NCI-H128 (cell line): ENCODE data around the gene RDH14.

Experiments used
- DNase-seq: peaks from one replicate; lab custom pipeline; 2025; ENCODE audit not compliant: unreplicated experiment; lab: John Stamatoyannopoulos, UW

Gene RDH14

DNA sequence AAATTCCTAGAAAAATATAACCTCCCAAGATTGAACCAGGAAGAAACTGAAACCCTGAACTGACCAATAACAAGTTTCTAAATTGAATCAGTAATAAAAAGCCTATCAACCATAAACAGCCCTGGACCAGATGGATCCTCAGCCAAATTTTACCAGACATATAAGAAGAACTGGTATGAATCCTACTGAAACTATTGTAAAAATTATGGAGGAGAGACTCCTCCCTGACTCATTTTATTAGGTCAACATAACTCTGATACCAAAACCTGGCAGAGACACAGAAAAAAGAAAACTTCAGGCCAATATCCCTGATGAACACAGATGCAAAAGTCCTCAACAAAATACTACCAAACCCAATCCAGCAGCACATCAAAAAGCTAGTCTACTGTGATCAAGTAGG lies 17.6 kb upstream of the RDH14 start:
- DNase-seq: no peak

DNA sequence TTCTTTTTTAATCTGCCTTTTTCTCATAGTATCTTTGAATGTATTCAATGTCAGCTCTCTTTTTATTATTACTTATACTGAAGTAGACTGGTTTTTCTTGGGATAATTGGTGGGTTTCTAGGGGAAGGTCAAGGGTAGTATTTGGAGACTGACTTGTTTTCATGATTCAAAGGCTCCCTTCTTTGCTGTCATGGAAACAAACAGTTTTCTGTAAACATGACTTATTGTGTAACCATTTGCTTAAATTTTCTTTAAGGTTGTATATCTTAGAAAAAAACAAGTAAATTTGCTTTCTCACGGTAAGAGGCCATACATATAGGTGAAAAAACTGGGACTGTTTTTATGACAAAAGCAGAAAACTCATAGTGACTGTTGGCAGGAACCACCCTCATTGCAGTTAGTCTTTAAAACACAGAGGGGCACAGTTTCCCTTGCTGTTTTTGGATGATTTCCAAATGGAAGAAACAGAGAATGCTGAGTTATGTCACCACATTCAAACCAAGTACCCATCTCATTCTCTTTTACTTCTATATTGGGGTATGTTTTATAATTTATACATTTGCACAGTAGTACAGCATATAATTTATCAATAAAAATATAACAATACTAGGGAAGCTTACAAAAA lies 5.8 kb upstream of the RDH14 start:
- DNase-seq: no peak

DNA sequence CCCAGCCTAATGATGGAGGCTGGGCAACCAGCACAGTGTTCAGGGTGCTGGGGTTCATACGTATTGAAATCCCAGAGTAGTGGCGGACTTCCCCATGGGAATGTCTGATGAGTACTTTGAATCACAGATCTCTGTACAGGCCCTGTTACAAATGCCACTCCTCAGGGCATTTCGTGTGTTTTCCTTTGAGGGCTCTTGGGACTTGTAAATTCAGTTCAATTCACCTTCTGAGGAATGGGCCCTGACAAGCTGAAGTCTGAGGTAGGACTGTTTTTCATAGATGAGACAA lies 288 bp upstream of the RDH14 start:
- no peak for DNase-seq

- no peak for DNase-seq
Measured at GRCh38 chr2:18559531-18560030, 872 bp downstream of the RDH14 start.

GRCh38 chr2:18558458-18558857 lies 2.0 kb downstream of the RDH14 start:
- no peak for DNase-seq

GRCh38 chr2:18557121-18557520 lies 3.3 kb downstream of the RDH14 start:
- no peak for DNase-seq

DNA sequence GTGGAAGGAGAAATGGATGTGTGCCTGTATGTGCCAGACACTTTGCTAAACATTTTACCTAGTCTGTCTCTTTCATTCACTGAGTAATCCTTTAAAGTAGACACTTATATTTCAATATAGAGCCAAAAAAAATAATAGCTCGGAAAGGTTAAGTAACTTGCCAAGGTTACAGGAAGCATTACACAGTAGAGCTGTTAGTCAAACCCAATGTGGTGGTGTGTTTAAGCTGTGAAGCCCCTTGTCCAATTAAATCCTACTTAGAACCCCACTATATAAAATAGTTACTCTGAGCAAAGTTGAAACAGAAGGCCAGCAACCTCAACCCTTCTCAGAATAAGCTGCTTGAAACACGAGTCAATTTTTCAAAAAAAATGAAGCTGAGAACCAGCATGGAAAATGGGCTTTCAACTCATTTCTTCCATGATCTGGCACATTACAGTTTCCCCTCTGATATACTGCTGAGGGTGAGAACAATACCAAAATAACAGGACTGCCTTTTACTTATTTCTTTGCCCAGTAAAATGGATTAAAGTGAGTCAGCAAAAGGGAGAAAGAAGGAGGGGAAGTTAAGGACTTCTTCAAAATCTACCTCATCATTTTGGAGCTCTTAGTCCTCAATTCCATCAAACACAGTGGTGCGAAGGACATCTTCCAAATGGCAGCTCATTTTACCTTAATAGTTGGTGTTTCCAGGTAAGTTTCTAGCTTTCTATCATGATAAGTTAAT lies 7.9 kb downstream of the RDH14 start:
- DNase-seq: no peak

GRCh38 chr2:18551623-18552022 lies 8.8 kb downstream of the RDH14 start:
- DNase-seq: no peak

DNA sequence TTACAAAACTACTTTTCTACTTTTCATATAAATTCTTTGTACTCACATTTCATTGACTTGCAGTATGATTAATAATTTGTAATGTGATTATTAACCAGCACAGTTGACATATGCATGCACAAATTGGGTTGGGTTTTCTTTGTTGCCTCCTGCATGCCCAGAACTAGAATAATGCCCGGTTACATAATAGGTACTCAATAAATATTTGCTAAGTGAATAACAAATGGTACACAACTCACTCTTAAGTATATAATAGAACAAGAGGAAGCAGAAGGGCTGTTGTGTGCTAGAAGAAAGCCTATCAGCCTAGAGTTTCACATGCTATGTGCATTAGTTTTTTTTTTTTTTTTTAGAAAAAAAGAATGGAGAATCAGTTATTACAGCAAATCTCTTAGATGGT lies 9.3 kb downstream of the RDH14 start:
- no peak for DNase-seq

- no peak for DNase-seq
Measured at GRCh38 chr2:18550433-18550832, 10.0 kb downstream of the RDH14 start.

- no peak for DNase-seq
Measured at GRCh38 chr2:18549083-18549482, 11.4 kb downstream of the RDH14 start.

DNA sequence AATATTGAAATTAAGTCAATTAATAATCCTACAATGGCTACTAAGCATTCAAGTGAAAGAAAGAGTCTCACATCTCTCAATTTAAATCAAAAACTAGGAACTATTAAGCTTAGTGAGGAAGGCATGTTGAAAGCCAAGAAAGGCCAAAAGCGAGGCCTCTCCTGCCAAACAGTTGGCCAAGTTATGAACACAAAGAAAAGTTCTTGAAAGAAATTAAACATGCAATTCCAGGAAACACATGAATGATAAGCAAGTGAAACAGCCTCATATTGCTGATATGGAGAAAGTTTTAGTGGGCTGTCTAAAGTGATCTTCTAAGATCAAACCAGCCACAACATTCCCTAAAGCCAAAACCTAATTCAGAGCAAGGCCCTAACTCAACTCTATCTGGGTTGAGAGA lies 11.8 kb downstream of the RDH14 start:
- DNase-seq: no peak

GRCh38 chr2:18546567-18546966 lies 13.9 kb downstream of the RDH14 start:
- DNase-seq: no peak

DNA sequence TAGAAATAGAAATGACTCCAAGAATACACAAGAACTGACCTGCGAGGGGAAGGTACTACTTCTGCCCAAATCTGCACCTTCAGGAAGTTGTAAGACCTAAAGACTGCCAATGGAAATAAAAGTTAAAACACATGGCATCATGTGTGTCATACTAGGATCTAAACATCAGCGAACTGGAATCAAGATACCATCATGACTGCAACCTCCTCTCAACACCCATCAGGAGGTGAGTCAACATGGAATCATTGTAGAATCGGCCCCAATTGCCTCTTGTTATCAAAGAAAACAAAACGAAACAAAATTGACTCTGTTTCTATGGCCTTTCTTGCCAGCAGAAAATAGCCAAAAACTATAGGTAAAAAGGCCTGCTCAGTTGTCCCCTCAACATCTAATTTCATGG lies 15.1 kb downstream of the RDH14 start:
- no peak for DNase-seq

DNA sequence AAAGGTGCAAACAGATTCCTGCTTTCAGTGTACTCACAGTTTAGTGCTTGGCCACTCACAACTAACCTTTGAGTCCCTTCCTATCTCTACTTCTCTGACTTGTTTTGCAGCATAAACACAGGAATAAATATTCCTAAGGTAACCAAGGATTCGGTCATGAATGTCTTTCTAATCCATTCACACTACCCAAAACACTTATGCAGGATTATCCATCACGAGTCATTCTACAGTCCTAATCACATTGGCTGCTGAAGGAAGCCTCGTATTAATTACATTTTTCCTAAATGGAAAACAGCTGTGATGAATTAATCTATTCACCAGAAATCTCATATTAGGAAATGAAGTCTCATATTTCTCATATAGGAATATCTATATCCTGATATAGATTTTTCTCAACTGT lies 16.3 kb downstream of the RDH14 start:
- DNase-seq: no peak

- no peak for DNase-seq
Measured at GRCh38 chr2:18540872-18541271, 19.6 kb downstream of the RDH14 start.

- no peak for DNase-seq
Measured at GRCh38 chr2:18536697-18537096, 23.8 kb downstream of the RDH14 start.

DNA sequence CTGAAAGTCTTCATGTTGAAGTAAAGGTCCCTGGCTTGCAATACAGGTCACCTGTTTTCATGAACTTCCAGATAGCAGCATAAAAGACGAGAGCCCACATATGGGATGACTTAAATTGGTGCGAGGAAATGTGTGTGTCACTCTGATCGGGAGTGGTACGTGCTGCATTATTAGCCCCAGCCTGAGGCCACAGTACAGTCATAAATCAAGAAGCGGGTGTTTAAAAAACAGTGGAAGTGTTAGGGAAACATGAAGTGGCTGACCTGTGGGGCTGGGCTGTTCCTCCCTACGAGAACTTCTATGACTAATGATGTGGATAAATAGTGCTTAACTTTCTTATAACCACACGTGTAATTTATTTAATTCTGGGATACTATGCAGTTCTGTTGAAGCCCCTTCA lies 24.4 kb downstream of the RDH14 start:
- DNase-seq: no peak

GRCh38 chr2:18531194-18531593 lies 29.3 kb downstream of the RDH14 start:
- no peak for DNase-seq

DNA sequence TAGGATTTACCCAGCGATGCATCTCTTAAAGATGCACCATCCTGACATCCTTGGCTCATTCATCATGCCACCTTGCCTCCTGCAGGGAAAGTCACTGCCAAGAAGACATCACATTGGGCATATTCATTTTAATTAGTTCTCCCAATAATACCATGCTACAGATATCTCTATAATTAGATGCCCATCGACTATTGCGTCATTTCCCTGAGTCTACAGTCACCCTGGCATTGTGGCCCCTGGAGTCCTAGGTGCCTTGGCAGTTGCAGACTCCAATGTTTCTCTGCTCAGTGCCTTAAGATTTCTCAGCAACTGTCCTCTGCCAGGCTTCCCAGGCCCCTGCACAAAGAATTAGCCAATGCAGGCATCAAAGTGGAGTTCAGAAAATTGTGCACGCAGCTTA lies 32.6 kb downstream of the RDH14 start:
- no peak for DNase-seq

DNA sequence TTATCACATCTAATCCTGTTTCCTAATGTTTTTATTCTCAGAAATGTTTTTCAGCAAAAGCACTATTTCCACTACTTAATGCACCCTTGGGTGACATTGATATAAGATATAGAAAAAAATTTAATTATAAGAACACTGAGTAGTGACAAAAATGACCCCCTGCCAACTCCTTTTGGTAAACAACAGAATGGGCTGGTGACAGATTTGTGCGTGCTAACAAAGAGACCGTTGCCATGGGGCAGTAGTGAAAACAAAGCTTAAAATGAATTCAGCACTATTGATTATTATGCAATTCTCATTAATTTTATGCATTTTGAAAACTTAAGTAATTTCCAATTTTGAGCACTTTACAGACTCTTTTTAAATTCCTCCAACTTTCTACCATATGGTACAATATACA lies 33.1 kb downstream of the RDH14 start:
- no peak for DNase-seq

GRCh38 chr2:18526429-18526828 lies 34.0 kb downstream of the RDH14 start:
- no peak for DNase-seq

- DNase-seq: no peak
Measured at GRCh38 chr2:18525852-18526251, 34.6 kb downstream of the RDH14 start.
